HG02798 (cell line): ENCODE data around the gene RTEL1.
"Not testable (repeated sequence)": the region's sequence is repeated elsewhere in the genome, so short reads cannot be mapped to it uniquely, and the experiment has no call there.

ENCODE experiments used
- ATAC-seq: cut with Tn5 transposase; IDR thresholded peaks from one replicate; pipeline ENCODE4 v1.9.1; 2021; ENCODE audit warnings: mild to moderate bottlenecking; ENCODE audit not compliant: unreplicated experiment, poor library complexity

RTEL1 gene

GRCh38 chr20:63663332-63664066 lies 5.4 kb downstream of the RTEL1 start:
- no peak for ATAC-seq

GRCh38 chr20:63664143-63664851 lies 6.2 kb downstream of the RTEL1 start:
- no peak for ATAC-seq

GRCh38 chr20:63664861-63665594 lies 6.9 kb downstream of the RTEL1 start:
- no peak for ATAC-seq

GRCh38 chr20:63665708-63666107 lies 7.6 kb downstream of the RTEL1 start:
- no peak for ATAC-seq

GRCh38 chr20:63667858-63668257 lies 9.7 kb downstream of the RTEL1 start:
- no peak for ATAC-seq

- no peak for ATAC-seq
Measured at GRCh38 chr20:63668351-63668750, 10.2 kb downstream of the RTEL1 start.

- not testable (repeated sequence) for ATAC-seq
Measured at GRCh38 chr20:63671695-63672094, 13.6 kb downstream of the RTEL1 start.

GRCh38 chr20:63672666-63673065 lies 14.6 kb downstream of the RTEL1 start:
- ATAC-seq = no peak

- no peak for ATAC-seq
Measured at GRCh38 chr20:63673951-63674350, 15.8 kb downstream of the RTEL1 start.

GRCh38 chr20:63675681-63676368 lies 17.7 kb downstream of the RTEL1 start:
- ATAC-seq = no peak

GRCh38 chr20:63678071-63678470 lies 20.0 kb downstream of the RTEL1 start:
- no peak for ATAC-seq

GRCh38 chr20:63678667-63679465 lies 20.8 kb downstream of the RTEL1 start:
- no peak for ATAC-seq

- ATAC-seq = no peak
Measured at GRCh38 chr20:63679799-63680305, 21.7 kb downstream of the RTEL1 start.

GRCh38 chr20:63680427-63680826 lies 22.3 kb downstream of the RTEL1 start:
- no peak for ATAC-seq

GRCh38 chr20:63680857-63681608 lies 22.9 kb downstream of the RTEL1 start:
- no peak for ATAC-seq

GRCh38 chr20:63681609-63682142 lies 23.6 kb downstream of the RTEL1 start:
- no peak for ATAC-seq

GRCh38 chr20:63682384-63683139 lies 24.4 kb downstream of the RTEL1 start:
- ATAC-seq = no peak
